ACC112 (cell line): ENCODE results near the gene GJD4.

ENCODE experiments used
- H2AFZ ChIP-seq: fragments of 200-600 bp; sonication (generic); one replicate; pipeline ENCODE4 v1.6.0; 2017; ENCODE audit warnings: antibody characterized with exemption, low read length; ENCODE audit not compliant: unreplicated experiment
- H3K27ac ChIP-seq: fragments of 200-600 bp; sonication (generic); 2 replicates; pipeline ENCODE4 v1.5.1; 2014; ENCODE audit warnings: low read depth, mild to moderate bottlenecking, antibody characterized with exemption, low read length, moderate library complexity
- H3K27me3 ChIP-seq: fragments of 200-600 bp; sonication (generic); 2 replicates; pipeline ENCODE4 v1.6.1; 2014; ENCODE audit warnings: mild to moderate bottlenecking, antibody characterized with exemption, low read length, moderate library complexity, mixed read lengths; ENCODE audit not compliant: insufficient read depth
- H3K36me3 ChIP-seq: fragments of 200-600 bp; sonication (generic); 2 replicates; pipeline ENCODE4 v1.6.1; 2016; ENCODE audit warnings: mild to moderate bottlenecking, antibody characterized with exemption, low read length, moderate library complexity, mixed read lengths; ENCODE audit not compliant: insufficient read depth
- H3K4me1 ChIP-seq: fragments of 200-600 bp; sonication (generic); one replicate; pipeline ENCODE4 v1.6.1; 2016; ENCODE audit warnings: low read length, mixed read lengths; ENCODE audit not compliant: insufficient read depth, unreplicated experiment, control insufficient read depth
- H3K4me3 ChIP-seq: fragments of 200-600 bp; sonication (generic); 2 replicates; pipeline ENCODE4 v1.5.1; 2014; ENCODE audit warnings: mild to moderate bottlenecking, low read depth, low read length
- H3K79me2 ChIP-seq: fragments of 200-600 bp; sonication (generic); one replicate; pipeline ENCODE4 v1.6.0; 2016; ENCODE audit warnings: low read length; ENCODE audit not compliant: control insufficient read depth, unreplicated experiment, insufficient read depth

GJD4 gene

DNA sequence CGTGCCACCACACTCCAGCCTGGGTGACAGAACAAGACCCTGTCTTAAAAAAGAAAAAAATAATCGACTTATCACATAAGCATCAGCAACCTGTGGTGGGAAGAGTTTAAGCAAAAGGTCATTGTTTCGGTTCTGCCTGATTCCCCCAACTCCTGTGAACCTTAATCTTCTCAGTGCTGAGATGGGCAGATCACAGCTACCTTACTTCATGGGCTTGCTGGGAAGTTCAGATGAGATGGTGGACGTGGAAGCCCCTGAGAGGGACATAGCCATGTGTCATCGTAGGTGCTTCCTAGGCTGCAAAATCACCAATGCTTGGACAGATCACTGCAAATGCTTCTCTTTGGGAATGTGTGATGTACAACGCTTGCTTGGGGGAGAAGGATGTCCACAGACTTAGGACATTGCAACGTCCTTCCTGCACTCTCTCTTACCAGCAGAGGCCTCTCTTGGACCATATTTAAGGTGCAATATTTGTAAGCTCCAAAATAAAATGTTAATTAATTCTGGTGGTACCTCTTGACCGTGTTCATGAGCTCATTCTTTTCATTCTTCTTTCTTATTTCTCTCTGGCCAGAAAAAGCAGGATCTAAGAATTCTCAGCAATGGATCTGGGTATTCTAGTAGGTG, 8.6 kb downstream of the GJD4 start:
- Histone ChIP-seq H2AFZ (no peak overlapping the region), H3K27ac (no peak overlapping the region), H3K4me3 (no peak overlapping the region)

GRCh38 chr10:35614312-35614711, 9.2 kb downstream of the GJD4 start:
- Histone ChIP-seq H2AFZ (no peak overlapping the region), H3K27ac (no peak overlapping the region), H3K4me3 (no peak overlapping the region)

More for the DNA sequence above, 8.6 kb downstream of the GJD4 start:
- Histone ChIP-seq H3K27me3 (peaks cover 15% of the 10 kb centered on the region), H3K36me3 (no peaks in the 10 kb centered on the region), H3K4me1 (no peaks in the 10 kb centered on the region), H3K79me2 (no peaks in the 10 kb centered on the region)

GRCh38 chr10:35626971-35627507, 21.9 kb downstream of the GJD4 start:
- H2AFZ ChIP-seq = peak overlapping the region; percentile 14
- H3K4me3 ChIP-seq = no peak overlapping the region
- no peaks in the 10 kb centered on the region for H3K36me3 ChIP-seq
- peak overlapping the region; percentile 62 for H3K27ac ChIP-seq
- H3K4me1 ChIP-seq = peaks cover 17% of the 10 kb centered on the region
- H3K27me3 ChIP-seq = no peaks in the 10 kb centered on the region
- H3K79me2 ChIP-seq = no peaks in the 10 kb centered on the region

More at GRCh38 chr10:35614312-35614711, 9.2 kb downstream of the GJD4 start:
- Histone ChIP-seq H3K27me3 (peaks cover 15% of the 10 kb centered on the region), H3K36me3 (no peaks in the 10 kb centered on the region), H3K79me2 (no peaks in the 10 kb centered on the region), H3K4me1 (no peaks in the 10 kb centered on the region)

GRCh38 chr10:35631404-35631803, 26.3 kb downstream of the GJD4 start:
- Histone ChIP-seq H3K36me3 (no peaks in the 10 kb centered on the region), H3K27ac (no peak overlapping the region), H3K27me3 (no peaks in the 10 kb centered on the region), H3K79me2 (no peaks in the 10 kb centered on the region), H3K4me3 (no peak overlapping the region), H3K4me1 (peaks cover 15% of the 10 kb centered on the region), H2AFZ (no peak overlapping the region)

GRCh38 chr10:35632027-35632426, 26.9 kb downstream of the GJD4 start:
- H3K4me3 ChIP-seq = no peak overlapping the region
- peaks cover 9% of the 10 kb centered on the region for H3K4me1 ChIP-seq
- no peaks in the 10 kb centered on the region for H3K36me3 ChIP-seq
- no peaks in the 10 kb centered on the region for H3K79me2 ChIP-seq
- no peak overlapping the region for H3K27ac ChIP-seq
- H3K27me3 ChIP-seq = no peaks in the 10 kb centered on the region
- no peak overlapping the region for H2AFZ ChIP-seq

- H3K27me3 ChIP-seq = no peaks in the 10 kb centered on the region
- no peak overlapping the region for H2AFZ ChIP-seq
- H3K4me1 ChIP-seq = no peaks in the 10 kb centered on the region
- no peaks in the 10 kb centered on the region for H3K36me3 ChIP-seq
- no peak overlapping the region for H3K27ac ChIP-seq
- no peak overlapping the region for H3K4me3 ChIP-seq
- no peaks in the 10 kb centered on the region for H3K79me2 ChIP-seq
Measured at GRCh38 chr10:35633006-35633980, 28.2 kb downstream of the GJD4 start.

DNA sequence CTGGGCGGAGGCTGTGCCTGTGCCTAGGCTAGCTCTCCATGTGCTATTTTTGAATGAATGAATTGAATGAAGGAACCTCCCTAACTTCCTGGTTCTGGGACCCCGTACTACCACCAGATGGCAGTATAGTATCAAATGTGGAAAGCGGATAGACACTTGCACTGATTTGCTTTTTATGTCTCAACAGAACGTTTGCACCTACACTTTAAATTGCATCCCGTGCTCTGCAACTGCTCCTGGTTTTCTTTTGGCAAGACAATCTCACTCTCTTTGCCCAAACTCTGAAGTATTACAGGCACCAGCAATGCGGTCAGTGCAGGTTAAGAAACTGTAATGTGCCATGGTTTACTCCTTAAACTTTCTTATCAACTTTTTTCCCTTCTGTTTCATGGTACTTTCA, 30.4 kb downstream of the GJD4 start:
- Histone ChIP-seq H2AFZ (no peak overlapping the region), H3K27ac (no peak overlapping the region), H3K4me3 (0 out of 2 replicates have a peak overlapping the region, but pooled peaks have one; percentile 45), H3K79me2 (no peaks in the 10 kb centered on the region), H3K36me3 (no peaks in the 10 kb centered on the region), H3K27me3 (no peaks in the 10 kb centered on the region), H3K4me1 (no peaks in the 10 kb centered on the region)

- H3K36me3 ChIP-seq = no peaks in the 10 kb centered on the region
- H3K4me1 ChIP-seq = no peaks in the 10 kb centered on the region
- H3K4me3 ChIP-seq = no peak overlapping the region
- H3K27ac ChIP-seq = no peak overlapping the region
- no peaks in the 10 kb centered on the region for H3K27me3 ChIP-seq
- no peak overlapping the region for H2AFZ ChIP-seq
- H3K79me2 ChIP-seq = no peaks in the 10 kb centered on the region
Measured at GRCh38 chr10:35636956-35637355, 31.8 kb downstream of the GJD4 start.

- H3K36me3 ChIP-seq = no peaks in the 10 kb centered on the region
- H3K27ac ChIP-seq = no peak overlapping the region
- no peak overlapping the region for H2AFZ ChIP-seq
- H3K4me3 ChIP-seq = no peak overlapping the region
- H3K27me3 ChIP-seq = no peaks in the 10 kb centered on the region
- no peaks in the 10 kb centered on the region for H3K4me1 ChIP-seq
- H3K79me2 ChIP-seq = no peaks in the 10 kb centered on the region
Measured at GRCh38 chr10:35637462-35637861, 32.3 kb downstream of the GJD4 start.

DNA sequence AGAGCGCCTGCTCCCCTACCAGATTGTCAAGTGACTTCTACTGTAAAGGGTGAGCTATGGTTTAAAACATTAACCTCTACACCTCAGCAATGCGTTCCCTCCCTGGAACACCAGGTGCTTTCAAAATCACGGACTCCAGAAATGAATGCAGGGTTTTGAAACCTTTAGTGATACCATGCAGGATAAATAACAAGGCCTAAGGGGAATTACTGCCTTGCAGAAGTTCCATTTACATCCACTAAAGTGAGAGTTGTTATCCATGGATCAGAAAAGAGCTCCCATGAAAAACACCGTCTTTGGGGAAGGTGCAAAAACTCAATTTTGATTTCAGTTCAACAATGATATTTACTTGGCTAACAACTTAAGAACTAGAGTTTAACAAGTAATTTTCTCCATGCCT, 33.0 kb downstream of the GJD4 start:
- H3K36me3 ChIP-seq = no peaks in the 10 kb centered on the region
- H3K4me1 ChIP-seq = no peaks in the 10 kb centered on the region
- no peak overlapping the region for H3K4me3 ChIP-seq
- H3K27me3 ChIP-seq = no peaks in the 10 kb centered on the region
- no peak overlapping the region for H2AFZ ChIP-seq
- no peaks in the 10 kb centered on the region for H3K79me2 ChIP-seq
- no peak overlapping the region for H3K27ac ChIP-seq
